GM23338 (cell line): ENCODE data around the gene OR4D2.

ENCODE experiments used
- CREB1 ChIP-seq: fragments of 250-450 bp; sonication (Bioruptor Pico); IDR thresholded peaks from 2 replicates; pipeline ENCODE4 v1.5.0; 2020; ENCODE audit warnings: low read depth, mild to moderate bottlenecking, moderate library complexity
- CTCF ChIP-seq, 2 experiments: fragments of 200-600 bp in 1 of 2; sonication (generic) in 1 of 2; conservative IDR thresholded peaks; 2 replicates each; pipeline versions ENCODE4 v1.5.1 to v1.6.1; 2016 to 2017; ENCODE audit warnings: antibody characterized with exemption in 2 of 2, low read depth in 2 of 2, mild to moderate bottlenecking in 2 of 2, moderate library complexity in 1 of 2
- ETS1 ChIP-seq: IDR thresholded peaks from 2 replicates; pipeline ENCODE4 v1.6.1; 2016; ENCODE audit warnings: antibody characterized with exemption
- EZH2 ChIP-seq: fragments of 200-600 bp; sonication (generic); IDR thresholded peaks from one replicate; pipeline ENCODE4 v1.8.0; 2017; ENCODE audit warnings: antibody characterized with exemption, mild to moderate bottlenecking, low read depth; ENCODE audit not compliant: unreplicated experiment
- EZH2phosphoT487 ChIP-seq: fragments of 200-600 bp; sonication (generic); IDR thresholded peaks from one replicate; pipeline ENCODE4 v1.8.1; 2018; ENCODE audit warnings: antibody characterized with exemption; ENCODE audit not compliant: unreplicated experiment
- JUNB ChIP-seq: IDR thresholded peaks from one replicate; pipeline ENCODE4 v1.6.1; 2016; ENCODE audit warnings: antibody characterized with exemption; ENCODE audit not compliant: unreplicated experiment
- NANOG ChIP-seq: IDR thresholded peaks from 2 replicates; pipeline ENCODE4 v1.6.1; 2016; ENCODE audit warnings: antibody characterized with exemption, borderline replicate concordance
- POLR2AphosphoS5 ChIP-seq: IDR thresholded peaks from 2 replicates; pipeline ENCODE4 v1.6.1; 2016; ENCODE audit warnings: antibody characterized with exemption, low read depth
- REST ChIP-seq: IDR thresholded peaks from one replicate; pipeline ENCODE4 v1.6.1; 2018; ENCODE audit warnings: antibody characterized with exemption; ENCODE audit not compliant: unreplicated experiment
- STAT1 ChIP-seq: IDR thresholded peaks from one replicate; pipeline ENCODE4 v1.6.1; 2016; ENCODE audit warnings: antibody characterized with exemption; ENCODE audit not compliant: unreplicated experiment
- ZNF114 ChIP-seq: fragments of 250-450 bp; sonication (Bioruptor Pico); IDR thresholded peaks from 2 replicates; pipeline ENCODE4 v1.5.0; 2020; ENCODE audit warnings: mild to moderate bottlenecking, moderate library complexity
- ZNF331 ChIP-seq: fragments of 250-450 bp; sonication (Bioruptor Pico); IDR thresholded peaks from 2 replicates; pipeline ENCODE4 v1.5.0; 2020; ENCODE audit warnings: low read depth, mild to moderate bottlenecking, moderate library complexity

GRCh38 chr17:58189436-58190146 is 22.8 kb downstream of the OR4D2 start:
- TF ChIP-seq CTCF (conservative IDR thresholded peaks at IDR 0.05; ENCODE audit: low read depth in 2 of 2) (no peak), EZH2phosphoT487 (no peak), CREB1 (CRISPR knock-in tag) (no peak), ZNF114 (CRISPR knock-in tag) (no peak), POLR2AphosphoS5 (no peak), JUNB (no peak), NANOG (no peak), EZH2 (no peak), REST (no peak), STAT1 (no peak), ZNF331 (no peak), ETS1 (no peak)
